NCI-H187 (cell line): Measurements from ENCODE around the gene PDIA2.
"Not testable (repeated sequence)": the region's sequence is repeated elsewhere in the genome, so short reads cannot be mapped to it uniquely, and the experiment has no call there.

Source experiments
- DNase-seq, 2 experiments: peaks; one replicate each; lab custom pipeline; 2025; lab: John Stamatoyannopoulos, UW

Gene PDIA2

DNA sequence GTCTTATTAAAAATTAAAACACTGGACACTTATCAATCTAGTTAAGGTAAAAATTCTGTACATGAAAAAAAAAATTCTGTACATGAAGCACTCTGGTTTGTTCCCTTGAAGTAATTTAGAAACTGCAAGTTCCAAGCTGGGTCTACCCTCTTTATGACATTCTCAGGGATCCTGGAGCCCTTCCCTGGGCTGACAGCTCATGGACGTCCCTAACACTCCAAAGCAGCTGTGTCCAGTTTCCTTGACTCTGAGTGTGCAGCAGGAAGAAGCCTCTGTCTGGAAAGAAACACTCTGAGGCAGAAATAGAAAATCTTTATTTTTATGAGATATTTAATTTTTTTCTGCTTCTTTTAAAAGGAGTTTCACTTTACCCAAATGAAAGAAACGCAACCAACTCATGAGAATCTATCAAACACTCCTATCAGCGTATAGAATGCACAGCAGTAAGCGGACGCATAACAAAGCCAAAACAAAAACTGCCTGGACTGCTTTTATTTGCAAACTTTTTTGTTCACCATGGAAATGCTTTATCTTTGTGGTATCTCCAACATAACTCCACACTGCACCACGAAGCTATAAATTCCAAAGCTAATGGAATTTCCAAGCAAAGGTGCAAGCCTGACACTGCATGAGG is 48.3 kb downstream of the PDIA2 start:
- not testable (repeated sequence) for DNase-seq

DNA sequence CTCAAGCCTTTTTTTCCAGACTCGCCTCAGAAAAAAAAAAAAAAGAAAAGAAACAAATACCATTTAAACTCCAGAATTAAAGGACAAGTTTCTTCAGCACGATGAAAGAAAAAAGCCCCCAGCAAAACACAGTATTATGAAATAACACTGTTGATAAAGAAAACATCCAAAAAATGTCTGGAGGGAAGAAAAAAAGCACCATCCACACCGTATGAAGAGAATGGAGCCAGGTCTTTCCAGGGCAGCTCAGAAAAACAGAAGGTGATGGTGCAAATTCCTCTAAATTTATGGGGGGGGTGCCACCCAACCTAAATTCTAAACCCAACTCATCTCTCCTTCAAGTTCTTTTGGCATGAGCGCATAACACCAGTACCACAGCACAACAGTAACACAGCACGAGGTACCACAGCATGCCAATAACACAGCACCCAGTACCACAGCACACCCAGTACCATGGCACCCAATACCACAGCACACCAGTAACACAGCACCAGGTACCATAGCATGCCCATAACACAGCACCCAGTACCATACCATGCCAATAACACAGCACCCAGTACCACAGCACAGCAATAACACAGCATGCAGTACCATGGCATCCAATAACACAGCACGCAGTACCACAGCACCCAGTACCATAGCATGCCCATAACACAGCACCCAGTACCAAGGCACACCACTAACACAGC is 50.6 kb downstream of the PDIA2 start:
- no peak for DNase-seq

DNA sequence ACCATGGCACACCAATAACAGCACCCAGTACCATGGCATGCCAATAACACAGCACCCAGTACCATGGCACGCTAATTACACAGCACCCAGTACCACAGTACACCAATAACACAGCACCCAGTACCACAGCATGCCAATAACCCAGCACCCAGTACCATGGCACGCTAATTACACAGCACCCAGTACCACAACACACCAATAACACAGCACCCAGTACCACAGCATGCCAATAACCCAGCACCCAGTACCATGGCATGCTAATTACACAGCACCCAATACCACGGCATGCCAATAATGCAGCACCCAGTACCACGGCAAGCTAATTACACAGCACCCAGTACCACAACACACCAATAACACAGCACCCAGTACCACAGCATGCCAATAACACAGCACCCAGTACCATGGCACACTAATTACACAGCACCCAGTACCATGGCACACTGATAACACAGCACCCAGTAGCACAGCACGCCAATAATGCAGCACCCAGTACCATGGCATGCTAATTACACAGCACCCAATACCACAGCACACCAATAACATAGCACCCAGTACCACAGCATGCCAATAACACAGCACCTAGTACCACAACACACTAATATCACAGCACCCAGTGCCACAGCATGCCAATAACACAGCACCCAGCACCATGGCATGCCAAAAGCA is 51.3 kb downstream of the PDIA2 start:
- not testable (repeated sequence) for DNase-seq

DNA sequence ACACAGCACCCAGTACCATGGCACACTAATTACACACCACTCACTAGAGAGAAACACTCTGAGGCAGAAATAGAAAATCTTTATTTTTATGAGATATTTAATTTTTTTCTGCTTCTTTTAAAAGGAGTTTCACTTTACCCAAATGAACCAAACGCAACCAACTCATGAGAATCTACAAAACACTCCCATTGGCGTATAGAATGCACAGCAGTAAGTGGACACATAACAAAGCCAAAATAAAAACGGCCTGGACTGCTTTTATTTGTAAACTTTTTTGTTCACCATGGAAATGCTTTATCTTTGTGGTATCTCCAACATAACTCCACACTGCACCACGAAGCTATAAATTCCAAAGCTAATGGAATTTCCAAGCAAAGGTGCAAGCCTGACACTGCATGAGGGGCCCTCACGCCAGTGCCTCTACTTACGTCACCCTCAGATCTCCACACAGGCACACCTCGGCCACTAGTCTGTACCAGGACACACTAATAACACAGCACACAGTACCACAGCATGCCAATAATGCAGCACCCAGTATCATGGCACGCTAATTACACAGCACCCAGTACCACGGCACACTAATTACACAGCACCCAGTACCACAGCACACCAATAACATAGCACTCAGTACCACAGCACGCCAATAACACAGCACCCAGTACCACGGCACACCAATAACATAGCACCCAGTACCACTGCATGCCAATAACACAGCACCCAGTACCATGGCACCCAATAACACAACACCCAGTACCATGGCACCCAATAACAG is 52.1 kb downstream of the PDIA2 start:
- not testable (repeated sequence) for DNase-seq

DNA sequence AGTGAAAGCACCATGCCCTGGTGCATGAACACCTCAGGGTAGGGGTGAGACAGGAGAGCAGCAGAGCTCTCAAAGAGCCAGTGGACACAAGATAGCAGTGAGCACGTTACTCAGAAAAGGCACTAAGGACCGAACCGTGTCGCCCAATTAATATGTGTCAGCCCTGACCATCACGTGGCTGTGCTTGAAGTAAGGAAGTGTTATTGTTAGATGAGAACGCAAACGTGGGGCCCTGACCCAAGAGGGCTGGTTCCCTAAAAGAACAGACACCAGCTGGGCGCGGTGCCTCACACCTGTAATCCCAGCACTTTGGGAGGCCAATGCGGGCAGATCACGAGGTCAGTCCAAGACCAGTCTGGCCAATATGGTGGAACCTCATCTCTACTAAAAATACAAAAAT is 53.3 kb downstream of the PDIA2 start:
- DNase-seq = no peak
